ENCODE results near the gene ATG14.
"Not testable (repeated sequence)": the region's sequence is repeated elsewhere in the genome, so short reads cannot be mapped to it uniquely, and the experiment has no call there.

ATG14 gene

DNA sequence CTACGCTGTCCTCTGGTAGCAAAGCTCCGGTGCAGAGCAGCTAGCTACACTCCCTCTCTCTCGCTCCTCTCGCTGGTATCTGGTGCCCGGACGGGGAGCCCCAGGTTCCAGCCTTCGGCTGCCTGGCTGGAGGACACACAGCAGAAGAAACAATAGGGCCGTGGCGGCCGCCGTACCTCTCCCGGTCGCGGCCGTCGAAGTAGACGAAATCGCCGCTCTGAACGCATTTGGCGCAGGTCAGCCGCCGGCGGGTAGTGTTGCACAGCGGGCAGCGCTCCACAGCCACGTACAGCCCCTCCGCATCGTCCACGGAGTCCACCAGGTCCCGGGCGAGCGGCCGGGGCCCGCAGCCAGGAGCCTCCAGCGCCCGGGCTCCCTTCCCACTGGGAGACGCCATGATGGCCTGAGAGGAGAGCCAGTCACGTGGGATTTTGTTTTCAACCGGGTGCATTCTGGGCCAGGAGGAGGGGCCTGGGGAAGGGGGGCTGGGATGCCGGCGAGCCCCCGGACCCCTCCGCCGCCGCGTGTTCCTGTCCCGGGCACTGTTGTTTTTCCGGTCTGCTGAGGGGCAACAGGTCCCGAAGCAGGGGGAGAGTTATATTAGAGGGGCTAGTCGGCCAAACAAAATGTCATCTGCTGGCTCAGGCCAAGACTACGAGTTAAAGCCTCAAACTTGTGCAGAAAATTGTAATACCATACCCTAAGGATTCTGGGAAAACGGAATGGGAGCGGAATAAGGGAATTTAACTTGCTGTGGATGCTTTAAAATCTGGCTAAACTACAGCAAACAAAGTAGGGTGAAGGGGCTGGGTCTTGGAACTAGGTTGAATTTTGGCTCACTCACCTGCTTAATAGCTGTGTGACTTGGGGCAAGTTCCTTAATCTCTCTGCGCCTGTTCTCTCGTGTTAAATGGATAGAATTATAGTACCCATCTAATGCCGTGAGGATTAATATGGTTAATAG lies at the start of gene ATG14:
ATG14 (minus strand) TSS at position 405 of the 964 bp plus-strand sequence; CDS start at position 397, 8 bp downstream.
- in situ Hi-C loops (cut with HindIII; ENCODE audit: low sequenced_read_pairs): no loop called here

- in situ Hi-C loops (cut with HindIII; ENCODE audit: low sequenced_read_pairs): no loop called here
Observed at GRCh38 chr14:55458800-55459515, 47.3 kb upstream of the ATG14 start.

DNA sequence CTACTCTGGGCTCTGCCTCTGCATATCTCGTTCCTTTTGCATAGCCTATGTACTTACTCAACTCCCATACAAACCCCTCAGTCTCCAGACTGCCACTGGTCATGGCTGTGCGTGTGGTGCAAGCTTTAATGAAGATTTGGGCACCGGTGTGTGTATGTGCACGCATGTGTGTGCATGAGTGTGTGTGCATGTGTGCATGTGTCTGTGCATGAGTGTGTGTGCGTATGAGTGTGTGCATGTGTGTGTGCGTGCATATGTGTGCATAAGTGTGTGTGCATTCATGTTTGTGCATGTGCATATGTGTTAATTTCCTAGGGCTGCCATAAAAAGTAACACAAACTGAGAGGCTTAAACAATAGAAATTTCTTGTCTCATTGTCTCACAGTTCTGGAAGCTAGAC lies 45.9 kb upstream of the ATG14 start:
- in situ Hi-C loops (cut with HindIII; ENCODE audit: low sequenced_read_pairs): no loop called here

- in situ Hi-C loops (cut with HindIII; ENCODE audit: low sequenced_read_pairs): not testable (repeated sequence)
Observed at GRCh38 chr14:55456411-55456810, 44.8 kb upstream of the ATG14 start.

DNA sequence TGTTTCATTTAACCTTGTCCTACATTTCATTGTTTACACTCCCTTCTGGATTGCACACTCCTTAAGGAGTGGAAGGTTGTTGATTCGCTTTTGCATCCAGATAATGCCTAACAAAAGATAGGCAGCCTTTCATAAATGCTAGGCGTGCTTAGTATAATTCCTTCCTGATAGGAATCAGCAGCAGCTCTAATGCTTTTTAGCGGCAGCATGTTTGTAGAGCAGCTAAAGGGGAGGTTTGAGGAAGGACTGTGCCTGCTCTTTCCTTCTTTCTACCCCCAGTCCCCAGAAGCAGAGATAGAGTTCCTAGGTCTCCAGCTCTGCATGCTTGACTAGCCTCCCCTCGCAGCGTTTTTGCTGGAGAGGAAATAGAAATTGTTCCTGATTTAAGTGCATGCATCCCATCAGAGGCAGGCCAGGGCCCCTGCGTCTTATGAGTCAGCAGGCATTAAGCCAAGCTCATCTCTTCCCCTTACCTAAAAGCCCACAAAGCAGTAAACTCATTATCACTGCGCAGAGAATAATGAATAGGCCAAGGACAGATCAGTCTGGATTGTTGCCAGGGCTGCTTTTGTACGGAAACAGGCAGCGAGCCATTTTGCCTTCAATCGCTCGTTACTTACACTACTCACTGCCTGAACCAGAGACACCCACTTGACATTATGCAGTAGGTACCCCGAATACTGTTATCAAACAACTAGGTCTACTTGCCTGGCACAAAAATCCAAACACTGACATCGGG lies 42.8 kb upstream of the ATG14 start:
- in situ Hi-C loops (cut with HindIII; ENCODE audit: low sequenced_read_pairs): no loop called here

- in situ Hi-C loops (cut with HindIII; ENCODE audit: low sequenced_read_pairs): no loop called here
Observed at GRCh38 chr14:55451950-55452349, 40.3 kb upstream of the ATG14 start.

- in situ Hi-C loops (cut with HindIII; ENCODE audit: low sequenced_read_pairs): no loop called here
Observed at GRCh38 chr14:55451398-55451797, 39.8 kb upstream of the ATG14 start.

- in situ Hi-C loops (cut with HindIII; ENCODE audit: low sequenced_read_pairs): no loop called here
Observed at GRCh38 chr14:55450987-55451386, 39.4 kb upstream of the ATG14 start.

GRCh38 chr14:55450539-55450938 lies 38.9 kb upstream of the ATG14 start:
- in situ Hi-C loops (cut with HindIII; ENCODE audit: low sequenced_read_pairs): no loop called here

DNA sequence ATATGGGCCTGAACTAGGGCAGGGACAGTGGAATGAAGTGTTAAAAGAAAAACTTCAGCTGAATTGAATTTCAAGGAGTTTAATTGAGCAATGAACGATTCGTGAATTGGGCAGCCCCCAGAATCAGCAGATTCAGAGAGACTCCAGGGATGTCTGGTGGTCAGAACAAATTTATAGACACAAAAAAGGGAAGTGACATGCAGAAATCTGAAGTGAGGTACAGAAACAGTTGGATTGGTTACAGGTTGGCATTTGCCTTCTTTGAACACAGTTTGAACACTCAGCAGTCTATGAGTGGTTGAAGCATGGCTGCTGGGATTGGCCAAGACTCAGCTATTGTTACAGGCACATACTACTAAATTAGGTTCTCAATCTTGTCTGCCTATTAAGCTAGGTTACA lies 38.5 kb upstream of the ATG14 start:
- in situ Hi-C loops (cut with HindIII; ENCODE audit: low sequenced_read_pairs): no loop called here

DNA sequence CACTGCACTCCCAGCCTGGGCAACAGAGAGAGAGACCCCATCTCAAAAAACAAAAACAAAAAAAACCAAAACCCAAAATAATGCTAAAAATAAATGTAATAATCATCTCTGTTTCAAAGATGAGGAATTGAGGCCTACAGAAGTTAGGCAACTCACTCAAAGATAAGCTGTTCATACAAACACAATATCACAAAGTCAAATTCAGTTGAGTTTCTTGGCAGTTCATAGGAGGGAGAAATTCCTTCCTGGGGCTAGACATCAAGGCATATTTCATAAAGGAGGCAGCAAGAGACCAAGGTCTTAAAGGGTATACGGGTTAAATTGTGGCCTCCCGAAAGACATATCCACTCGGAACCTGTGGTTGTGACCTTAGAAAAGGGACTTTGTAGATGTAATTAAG lies 37.5 kb upstream of the ATG14 start:
- in situ Hi-C loops (cut with HindIII; ENCODE audit: low sequenced_read_pairs): loop anchor here (10.0 kb wide), 1 partner anchor 1026 kb away; no protein-coding TSS in a partner anchor

GRCh38 chr14:55448141-55448614 lies 36.5 kb upstream of the ATG14 start:
- in situ Hi-C loops (cut with HindIII; ENCODE audit: low sequenced_read_pairs): loop anchor here (10.0 kb wide), 1 partner anchor 1027 kb away; no protein-coding TSS in a partner anchor

GRCh38 chr14:55446833-55447232 lies 35.2 kb upstream of the ATG14 start:
- in situ Hi-C loops (cut with HindIII; ENCODE audit: low sequenced_read_pairs): loop anchor here (10.0 kb wide), 1 partner anchor 1028 kb away; no protein-coding TSS in a partner anchor

GRCh38 chr14:55446127-55446736 lies 34.6 kb upstream of the ATG14 start:
- in situ Hi-C loops (cut with HindIII; ENCODE audit: low sequenced_read_pairs): loop anchor here (10.0 kb wide), 1 partner anchor 1029 kb away; no protein-coding TSS in a partner anchor

GRCh38 chr14:55441286-55441685 lies 29.7 kb upstream of the ATG14 start:
- in situ Hi-C loops (cut with HindIII; ENCODE audit: low sequenced_read_pairs): loop anchor here (10.0 kb wide), 1 partner anchor 1034 kb away; no protein-coding TSS in a partner anchor

DNA sequence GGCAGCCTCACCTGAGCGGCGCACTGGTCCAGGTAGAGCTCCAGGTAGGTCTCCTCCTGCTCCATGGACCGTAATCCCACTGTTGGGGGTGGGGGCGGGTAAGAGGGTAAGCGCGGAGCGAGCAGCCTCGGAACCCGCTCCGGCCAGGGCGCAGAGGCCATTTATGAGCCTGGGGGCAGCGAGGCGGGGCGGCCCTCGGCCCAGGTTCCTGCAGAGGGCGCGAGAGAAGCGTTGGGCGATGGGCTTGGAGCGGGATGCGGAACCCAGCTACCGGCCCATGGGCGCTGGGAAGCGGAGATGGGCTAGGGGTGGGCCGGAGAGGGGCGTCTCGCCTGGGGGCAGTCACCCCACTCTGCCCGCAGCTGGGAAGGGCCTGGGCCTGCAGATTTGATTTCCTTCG lies 28.8 kb upstream of the ATG14 start, which contains the start of gene TBPL2:
TBPL2 (minus strand) TSS at position 232 of the 400 bp plus-strand sequence; CDS start at position 65, 167 bp downstream.
- in situ Hi-C loops (cut with HindIII; ENCODE audit: low sequenced_read_pairs): loop anchor here (10.0 kb wide), 1 partner anchor 1034 kb away; no protein-coding TSS in a partner anchor

- in situ Hi-C loops (cut with HindIII; ENCODE audit: low sequenced_read_pairs): no loop called here
Observed at GRCh38 chr14:55438066-55438683, 26.5 kb upstream of the ATG14 start.

GRCh38 chr14:55436931-55437330 lies 25.3 kb upstream of the ATG14 start:
- in situ Hi-C loops (cut with HindIII; ENCODE audit: low sequenced_read_pairs): no loop called here

- in situ Hi-C loops (cut with HindIII; ENCODE audit: low sequenced_read_pairs): no loop called here
Observed at GRCh38 chr14:55436519-55436918, 24.9 kb upstream of the ATG14 start.

- in situ Hi-C loops (cut with HindIII; ENCODE audit: low sequenced_read_pairs): no loop called here
Observed at GRCh38 chr14:55434805-55435174, 23.2 kb upstream of the ATG14 start.
